ENCODE results near the gene CPNE7.

The CPNE7 gene

GRCh38 chr16:89576153-89577054, 846 bp downstream of the CPNE7 start:
- ChIA-PET CTCF (interaction anchor here (0.9 kb wide), 1 partner anchor 11 kb away, joined by 4 read pairs; no protein-coding TSS in a partner anchor), POLR2A (interaction anchor here (0.7 kb wide), 1 partner anchor 11 kb away, joined by 5 read pairs; no protein-coding TSS in a partner anchor)
- H3K27ac ChIP-seq (ENCODE audit: extremely low read depth, low read depth, low read length), result no peak overlapping the region; the same call in 1 of the 2 replicates
- no peaks in the 10 kb centered on the region for H3K9me3 ChIP-seq (ENCODE audit: control insufficient read depth, insufficient read depth, low read depth, low read length)
- no peaks in the 10 kb centered on the region for H3K36me3 ChIP-seq (ENCODE audit: control insufficient read depth in 2 of 2, insufficient read depth in 1 of 2, low read length in 2 of 2)
- TF ChIP-seq ZBTB21 (tag by site-specific recombination; IDR thresholded peaks at IDR 0.05) (no peak), ZNF555 (tag by site-specific recombination; conservative IDR thresholded peaks at IDR 0.05) (no peak), ZNF280D (tag by site-specific recombination; IDR thresholded peaks at IDR 0.05) (no peak), AEBP2 (tag by site-specific recombination; IDR thresholded peaks at IDR 0.05; ENCODE audit: borderline replicate concordance) (no peak), ZNF544 (tag by site-specific recombination; IDR thresholded peaks at IDR 0.05) (no peak), ZNF394 (tag by site-specific recombination; IDR thresholded peaks at IDR 0.05; ENCODE audit: borderline replicate concordance) (no peak), ZSCAN4 (tag by site-specific recombination; IDR thresholded peaks at IDR 0.05) (no peak), ZNF785 (tag by site-specific recombination; IDR thresholded peaks at IDR 0.05) (no peak), ZBTB8A (tag by site-specific recombination; IDR thresholded peaks at IDR 0.05) (no peak)
- no peak overlapping the region for H3K4me3 ChIP-seq (ENCODE audit: low read depth, low read length)
- no peaks in the 10 kb centered on the region for H3K4me1 ChIP-seq (ENCODE audit: control insufficient read depth, insufficient read depth, low read length)

GRCh38 chr16:89577055-89577759, 1.6 kb downstream of the CPNE7 start:
- ChIA-PET CTCF (no interaction called here), POLR2A (interaction anchor here (0.7 kb wide), 1 partner anchor 12 kb away, joined by 5 read pairs; no protein-coding TSS in a partner anchor)
- H3K27ac ChIP-seq (ENCODE audit: extremely low read depth, low read depth, low read length), result no peak overlapping the region
- no peaks in the 10 kb centered on the region for H3K36me3 ChIP-seq (ENCODE audit: control insufficient read depth in 2 of 2, insufficient read depth in 1 of 2, low read length in 2 of 2)
- no peak overlapping the region for H3K4me3 ChIP-seq (ENCODE audit: low read depth, low read length)
- TF ChIP-seq ZNF549 (tag by site-specific recombination; IDR thresholded peaks at IDR 0.05) (no peak), ZNF311 (tag by site-specific recombination; IDR thresholded peaks at IDR 0.05; ENCODE audit: borderline replicate concordance) (no peak), TSHZ1 (tag by site-specific recombination; IDR thresholded peaks at IDR 0.05; ENCODE audit: borderline replicate concordance) (no peak), ZNF596 (tag by site-specific recombination; IDR thresholded peaks at IDR 0.05) (no peak)
- H3K4me1 ChIP-seq (ENCODE audit: control insufficient read depth, insufficient read depth, low read length), result no peaks in the 10 kb centered on the region
- no peaks in the 10 kb centered on the region for H3K9me3 ChIP-seq (ENCODE audit: control insufficient read depth, insufficient read depth, low read depth, low read length)

Data from HEK293 (cell line).